Measurements from ENCODE around the gene ALDH7A1.
"Not testable (repeated sequence)": the region's sequence is repeated elsewhere in the genome, so short reads cannot be mapped to it uniquely, and the experiment has no call there.

DNA sequence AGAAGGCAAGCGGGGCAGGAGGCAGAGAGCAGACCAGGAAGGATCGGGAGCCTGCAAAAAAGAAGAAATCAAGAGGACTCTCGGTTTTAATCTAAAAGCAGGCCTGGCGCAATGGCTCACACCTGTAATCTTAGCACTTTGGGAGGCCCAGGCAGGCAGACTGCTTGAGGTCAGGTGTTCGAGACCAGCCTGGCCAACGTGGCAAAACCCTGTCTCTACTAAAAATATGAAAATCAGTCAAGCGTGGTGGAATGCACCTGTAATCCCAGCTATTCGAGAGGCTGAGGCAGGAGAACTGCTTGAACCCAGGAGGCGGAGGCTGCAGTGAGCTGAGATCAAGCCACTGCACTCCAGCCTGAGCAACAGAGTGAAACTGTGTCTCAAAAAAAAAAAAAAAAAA lies 39.9 kb downstream of the ALDH7A1 start:
- not testable (repeated sequence) for TF ChIP-seq CTCF (IDR thresholded peaks at IDR 0.05); EZH2 (IDR thresholded peaks at IDR 0.05; ENCODE audit: borderline replicate concordance, insufficient read depth, low read depth, low read length, poor library complexity, severe bottlenecking)

All from B cell (primary cell).